ENCODE measurements around the gene PIP4K2C.
"Not testable (repeated sequence)": the region's sequence is repeated elsewhere in the genome, so short reads cannot be mapped to it uniquely, and the experiment has no call there.

Gene PIP4K2C

GRCh38 chr12:57611108-57611826 is 20.3 kb downstream of the PIP4K2C start, which contains the start of gene ARHGEF25:
Gene ARHGEF25 (plus strand): TSS chr12:57611435. CDS start chr12:57611895, 460 bp downstream.
- peak; percentile 57 for DNase-seq

- no peak for DNase-seq
Observed at GRCh38 chr12:57611827-57612710, 21.1 kb downstream of the PIP4K2C start.

- no peak for DNase-seq
Observed at GRCh38 chr12:57612711-57613426, 21.9 kb downstream of the PIP4K2C start.

DNA sequence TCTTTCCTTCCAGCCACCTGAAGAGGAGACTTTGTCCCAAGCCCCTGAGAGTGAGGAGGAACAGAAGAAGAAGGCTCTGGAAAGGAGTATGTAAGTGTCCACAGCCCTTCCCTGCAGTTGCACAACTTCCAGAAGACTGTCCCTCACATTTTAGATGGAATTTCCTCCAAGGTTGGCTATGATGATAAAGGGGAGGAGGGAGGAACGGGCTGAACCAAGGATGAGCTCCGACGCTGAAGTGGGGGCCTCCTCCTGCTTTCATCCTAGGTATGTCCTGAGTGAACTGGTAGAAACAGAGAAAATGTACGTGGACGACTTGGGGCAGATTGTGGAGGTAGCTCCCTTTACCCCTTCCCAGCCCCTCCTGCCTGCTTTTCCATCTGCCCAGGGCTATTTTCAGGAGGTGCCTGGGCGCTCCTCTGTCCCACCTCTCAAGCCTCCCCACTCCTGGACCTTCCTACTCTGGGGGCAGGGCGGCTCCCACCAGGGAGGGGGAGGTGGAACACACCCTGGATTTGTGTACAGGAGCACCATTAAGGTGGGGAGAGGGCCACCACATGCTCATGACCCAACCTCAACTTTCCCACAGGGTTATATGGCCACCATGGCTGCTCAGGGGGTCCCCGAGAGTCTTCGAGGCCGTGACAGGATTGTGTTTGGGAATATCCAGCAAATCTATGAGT is 22.6 kb downstream of the PIP4K2C start:
- DNase-seq = no peak

GRCh38 chr12:57614178-57614947 is 23.4 kb downstream of the PIP4K2C start:
- peak; percentile 28 for DNase-seq

- DNase-seq = no peak
Observed at GRCh38 chr12:57614948-57615500, 24.0 kb downstream of the PIP4K2C start.

DNA sequence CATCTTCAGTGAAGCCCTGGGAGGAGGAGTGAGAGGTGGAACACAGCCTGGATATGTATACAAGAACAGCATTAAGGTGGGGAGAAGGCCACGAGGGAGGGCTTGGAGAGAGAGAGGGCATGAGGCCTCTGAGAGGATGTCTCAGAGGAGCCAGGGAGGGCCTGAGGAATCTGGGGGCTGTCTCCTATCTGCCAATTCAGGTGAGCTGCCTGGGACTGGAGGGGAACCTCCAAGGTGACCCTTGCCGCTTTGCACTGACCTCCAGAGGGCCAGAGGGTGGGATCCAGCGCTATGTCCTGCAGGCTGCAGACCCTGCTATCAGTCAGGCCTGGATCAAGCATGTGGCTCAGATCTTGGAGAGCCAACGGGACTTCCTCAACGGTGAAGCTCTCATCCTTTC is 24.6 kb downstream of the PIP4K2C start:
- DNase-seq = no peak

GRCh38 chr12:57616383-57617101 is 25.6 kb downstream of the PIP4K2C start:
- peak; percentile 17 for DNase-seq

DNA sequence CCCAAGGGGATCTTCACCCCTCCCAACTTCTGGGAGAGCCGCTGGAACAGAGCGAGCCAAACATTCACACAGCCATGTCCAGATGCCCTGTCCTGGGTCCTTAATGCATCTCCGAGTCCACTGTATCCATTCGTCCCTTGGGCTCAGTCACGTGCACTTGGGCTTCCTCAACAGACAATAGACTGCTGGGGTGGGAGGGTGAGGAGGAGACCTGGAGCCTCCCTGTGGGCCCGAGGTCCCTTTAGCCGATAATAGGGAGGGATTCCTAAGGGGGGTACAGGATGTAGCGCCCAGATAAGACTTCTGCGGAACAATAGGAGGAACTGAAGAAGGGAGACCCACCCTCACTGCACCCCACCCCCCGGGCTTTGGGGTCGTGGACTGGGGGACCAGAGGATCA is 26.9 kb downstream of the PIP4K2C start:
- DNase-seq = no peak

- DNase-seq = not testable (repeated sequence)
Observed at GRCh38 chr12:57618431-57618830, 27.4 kb downstream of the PIP4K2C start.

DNA sequence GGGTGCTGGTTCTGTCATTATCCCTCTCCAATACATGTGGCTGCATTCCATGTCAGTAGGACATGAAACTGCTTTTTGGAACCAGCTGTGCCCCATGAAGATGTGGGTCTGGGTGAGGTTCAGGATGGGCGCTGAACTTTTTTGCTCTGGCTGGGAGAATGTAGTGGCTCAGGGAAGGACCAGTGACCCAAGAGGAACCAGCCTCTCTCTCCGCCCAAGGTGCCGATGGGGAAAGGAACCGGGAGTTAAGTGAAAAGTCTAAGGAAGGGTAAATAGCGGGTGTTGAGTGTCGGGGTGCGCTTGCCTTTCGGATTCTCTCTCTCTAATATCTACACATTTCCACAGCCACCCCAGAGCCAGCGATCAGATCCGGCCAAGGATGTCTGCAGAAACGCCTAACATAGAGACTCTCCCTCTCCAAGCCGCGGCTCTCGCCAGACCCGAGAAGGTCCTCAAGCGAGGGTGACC is 28.0 kb downstream of the PIP4K2C start:
- DNase-seq = no peak

DNA sequence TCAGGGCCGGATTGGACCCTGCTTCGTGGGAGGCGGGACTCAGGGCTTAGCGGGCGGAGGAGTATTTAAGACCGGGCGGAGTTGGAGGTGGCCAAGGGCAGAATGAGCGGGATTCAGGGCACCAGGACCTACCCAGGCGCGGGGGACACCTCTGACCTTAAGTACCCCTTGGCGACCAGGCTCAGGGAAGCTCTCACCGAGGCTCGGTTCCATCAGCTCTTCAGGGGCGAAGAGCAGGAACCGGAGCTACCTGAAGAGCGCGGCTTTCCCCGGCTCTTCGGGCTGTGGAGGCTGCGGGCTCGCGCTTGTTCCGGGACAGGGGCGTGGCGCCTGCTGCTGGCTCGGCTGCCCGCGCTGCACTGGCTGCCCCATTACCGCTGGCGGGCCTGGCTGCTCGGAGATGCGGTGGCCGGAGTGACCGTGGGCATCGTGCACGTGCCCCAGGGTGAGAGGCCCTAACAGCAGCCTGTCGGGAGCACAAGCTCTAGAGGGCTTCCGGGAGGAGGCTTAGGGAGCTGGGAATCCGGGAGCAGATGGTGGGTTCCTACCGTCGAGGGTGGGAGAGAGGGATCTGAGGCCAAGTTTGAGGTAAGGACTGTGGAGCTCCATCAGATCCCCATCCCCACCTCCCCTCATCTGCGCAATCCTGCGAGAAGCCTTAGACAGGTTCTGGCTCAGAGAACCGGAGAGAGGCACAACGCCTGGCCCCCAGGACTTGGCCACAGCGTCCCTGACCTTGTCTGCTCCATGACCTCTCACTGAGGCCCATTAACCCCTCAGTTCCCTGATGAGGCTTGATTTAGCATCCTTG is 28.6 kb downstream of the PIP4K2C start:
- no peak for DNase-seq

DNA sequence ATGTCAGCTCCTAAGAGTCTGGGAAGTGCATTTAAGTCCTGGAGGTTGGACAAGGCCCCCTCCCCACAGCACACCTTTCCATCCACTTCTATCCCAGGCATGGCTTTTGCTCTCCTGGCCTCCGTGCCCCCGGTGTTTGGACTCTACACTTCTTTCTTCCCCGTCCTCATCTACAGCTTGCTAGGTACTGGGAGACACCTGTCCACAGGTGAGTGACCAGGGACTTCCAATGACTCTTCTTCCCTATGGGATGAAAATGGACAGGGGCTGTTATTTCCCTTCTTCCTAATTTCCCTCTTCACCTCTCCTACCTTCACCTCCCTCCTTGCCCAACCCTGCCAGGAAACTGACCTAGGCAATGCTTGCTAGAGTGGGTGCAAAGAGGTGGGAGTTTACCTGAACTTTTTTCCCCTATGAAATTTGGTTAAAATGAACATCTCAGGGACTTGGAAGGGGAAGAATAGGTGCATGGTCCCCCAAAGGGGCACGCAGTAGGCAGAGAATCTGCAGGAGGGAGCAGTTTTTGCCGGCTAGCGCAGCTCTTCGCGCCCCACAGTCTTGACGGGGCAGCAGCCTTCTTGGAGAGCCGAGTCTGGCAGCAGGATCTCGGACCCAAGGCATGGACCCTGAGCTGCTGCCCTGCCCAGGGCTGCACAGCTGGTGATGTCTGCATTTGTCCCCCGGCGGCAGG is 29.4 kb downstream of the PIP4K2C start:
- no peak for DNase-seq

DNA sequence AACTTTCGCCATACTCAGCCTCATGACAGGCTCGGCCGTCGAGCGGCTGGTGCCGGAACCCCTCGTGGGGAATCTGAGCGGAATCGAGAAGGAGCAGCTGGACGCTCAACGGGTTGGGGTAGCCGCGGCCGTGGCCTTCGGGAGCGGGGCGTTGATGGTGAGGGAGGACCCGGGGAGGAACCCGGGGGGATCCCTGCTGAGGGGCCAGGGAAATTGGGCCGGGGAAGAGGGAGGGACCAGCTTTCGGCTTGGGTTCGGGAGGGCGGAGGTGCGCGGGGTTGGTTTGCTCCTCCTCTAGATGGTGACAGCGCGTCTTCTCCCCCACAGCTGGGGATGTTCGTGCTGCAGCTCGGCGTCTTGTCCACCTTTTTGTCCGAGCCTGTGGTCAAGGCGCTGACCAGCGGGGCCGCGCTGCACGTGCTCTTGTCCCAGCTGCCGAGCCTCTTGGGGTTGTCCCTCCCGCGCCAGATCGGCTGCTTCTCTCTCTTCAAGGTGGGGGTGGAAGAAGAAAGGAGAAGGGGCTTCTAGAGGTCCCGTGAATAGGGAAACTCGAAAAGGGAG is 30.0 kb downstream of the PIP4K2C start:
- no peak for DNase-seq

DNA sequence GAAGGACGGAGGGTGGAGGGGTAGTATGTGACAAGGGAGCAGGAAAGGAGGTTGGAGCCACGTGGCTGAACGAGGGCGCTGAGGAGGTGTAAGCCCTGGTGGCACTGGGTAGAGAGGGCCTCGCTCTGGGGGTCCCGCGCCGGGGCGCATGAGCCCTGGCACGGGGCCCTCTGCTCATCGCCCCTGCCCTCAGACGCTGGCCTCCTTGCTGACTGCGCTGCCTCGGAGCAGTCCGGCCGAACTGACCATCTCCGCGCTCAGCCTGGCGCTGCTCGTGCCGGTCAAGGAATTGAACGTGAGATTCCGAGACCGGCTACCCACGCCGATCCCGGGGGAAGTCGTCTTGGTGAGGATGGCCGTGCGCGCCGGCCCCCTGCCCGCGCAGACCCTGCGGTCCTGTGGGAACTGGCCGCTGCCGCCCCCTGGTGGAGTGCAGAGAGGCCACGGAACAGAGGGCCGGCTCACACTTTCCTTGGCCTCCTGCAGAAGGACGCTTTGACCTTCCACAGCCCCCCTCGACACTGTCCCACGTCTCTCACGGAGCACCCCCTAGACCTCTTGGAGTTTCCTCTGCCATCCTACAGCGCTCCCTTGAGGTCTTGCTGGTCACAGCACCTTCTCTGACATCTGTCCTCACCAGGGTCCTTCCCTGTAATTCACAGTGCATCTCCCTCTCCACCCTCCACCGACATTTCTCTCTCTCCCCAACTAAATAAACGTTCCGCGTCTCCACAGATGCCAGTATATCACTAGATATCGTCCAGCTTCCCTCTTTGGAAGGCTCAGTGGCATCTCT is 30.7 kb downstream of the PIP4K2C start:
- peak; percentile 70 for DNase-seq

- DNase-seq = peak; percentile 13
Observed at GRCh38 chr12:57622293-57623245, 31.6 kb downstream of the PIP4K2C start.

- no peak for DNase-seq
Observed at GRCh38 chr12:57623385-57623784, 32.4 kb downstream of the PIP4K2C start.
